Glomerular endothelial cell (primary cell): ENCODE measurements around the gene ZNF462. TPM values are rescaled to one million over a fixed set of nuclear protein-coding genes. Genes with fewer than 3 reads are reported as not detected.
"Not testable (repeated sequence)": the region's sequence is repeated elsewhere in the genome, so short reads cannot be mapped to it uniquely, and the experiment has no call there.

Source experiments
- DNase-seq: peaks from one replicate; pipeline ENCODE4 v3.0.0-alpha.2; 2011; ENCODE audit warnings: low read depth, low spot score; ENCODE audit errors: extremely low read depth
- total RNA-seq: library from RNA; depleted of rRNA; stranded (reverse); fragments of >200 nt; gene quantifications from 2 replicates; pipeline ENCODE4 v1.2.3, GENCODE V29; 2015

Gene ZNF462
- 10.4 and 13.7 TPM in 2 replicates for total RNA-seq

DNA sequence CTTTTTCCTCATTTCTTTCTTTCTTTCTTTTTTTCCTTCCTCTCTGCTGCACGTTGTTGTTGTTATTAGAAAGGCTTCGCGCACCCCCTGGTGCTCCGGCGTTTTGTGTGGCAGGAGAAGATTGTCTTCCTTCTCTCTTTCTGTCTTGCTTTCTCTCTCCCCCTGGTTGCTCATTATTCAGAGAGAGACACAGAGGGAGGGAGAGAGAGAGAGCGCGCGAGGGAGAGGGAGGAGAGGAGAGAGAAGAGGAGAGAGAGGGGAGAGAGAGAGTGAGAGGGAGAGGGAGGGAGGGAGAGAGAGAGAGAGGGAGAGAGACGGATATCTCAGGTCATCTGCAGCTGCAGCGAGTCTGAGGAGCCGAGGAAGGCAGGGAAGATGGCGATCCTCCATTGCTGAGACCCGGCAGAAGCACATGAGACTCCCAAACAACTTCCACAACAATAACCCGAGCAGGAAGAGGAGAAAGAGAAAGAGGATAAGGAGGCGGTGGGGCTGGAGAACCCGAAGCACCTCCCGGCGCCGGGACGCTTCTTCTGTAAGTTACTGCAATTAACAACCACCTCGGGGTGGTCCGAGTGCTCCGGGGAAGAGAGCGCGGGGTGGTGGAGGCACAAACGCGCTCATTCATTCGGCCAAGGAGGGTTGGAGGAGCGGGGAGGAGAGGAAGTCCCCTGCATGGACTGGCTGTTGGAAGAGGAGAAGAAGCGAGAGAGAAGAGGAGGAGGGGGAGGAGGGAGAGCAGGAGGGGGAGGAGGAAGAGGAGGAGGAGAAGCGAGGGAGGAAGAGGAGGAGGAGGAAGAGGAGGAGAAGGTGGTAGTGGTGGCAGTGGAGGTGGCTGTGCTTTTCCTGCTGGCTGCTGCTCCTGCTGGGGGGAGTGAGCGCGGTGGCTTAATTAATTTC lies at the start of gene ZNF462:
TSS of gene ZNF462 (plus strand) at position 346 of the 900 bp plus-strand sequence. CDS start 60,218 bp downstream, outside the sequence.
- DNase-seq, result no peak

- no peak for DNase-seq
Observed at GRCh38 chr9:106816524-106816923, 46.4 kb upstream of the ZNF462 start.

DNA sequence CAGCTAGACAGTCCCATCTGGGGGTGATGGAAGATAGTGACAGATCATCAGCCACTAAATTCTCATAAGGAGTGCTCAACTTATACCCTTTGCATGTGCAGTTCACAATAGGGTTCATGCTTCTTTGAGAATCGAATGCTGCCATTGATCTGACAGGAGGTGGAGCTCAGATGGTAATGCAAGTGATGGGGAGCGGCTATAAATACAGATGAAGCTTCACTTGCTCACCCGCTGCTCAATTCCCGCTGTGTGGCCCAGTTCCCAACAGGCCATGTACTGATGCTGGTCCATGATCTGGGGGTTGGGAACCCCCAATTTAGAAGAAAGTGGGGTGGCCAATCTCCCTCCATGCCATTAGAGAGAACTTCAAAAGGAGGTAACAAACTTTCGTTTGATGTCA lies 44.9 kb upstream of the ZNF462 start:
- no peak for DNase-seq

DNA sequence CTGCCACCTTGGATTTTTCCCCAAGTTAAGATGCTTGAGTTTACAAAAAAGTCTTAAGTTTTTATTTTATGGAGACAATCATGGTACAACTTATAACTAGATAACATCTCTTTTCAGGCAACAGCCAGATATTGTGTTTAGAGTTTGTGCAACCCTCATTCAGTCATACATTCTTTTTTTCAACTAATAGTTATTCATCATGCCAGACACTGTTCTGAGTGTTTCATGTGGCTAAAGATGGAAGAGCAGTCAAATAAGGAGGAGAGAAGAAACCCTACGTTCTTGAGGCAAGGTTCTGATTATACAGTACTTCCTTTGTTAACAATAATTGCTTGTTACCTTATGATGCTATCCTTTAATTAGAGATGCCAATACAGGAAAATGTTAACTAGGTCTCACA lies 42.1 kb upstream of the ZNF462 start:
- DNase-seq, result no peak

GRCh38 chr9:106828070-106828469 lies 34.9 kb upstream of the ZNF462 start:
- DNase-seq, result no peak

DNA sequence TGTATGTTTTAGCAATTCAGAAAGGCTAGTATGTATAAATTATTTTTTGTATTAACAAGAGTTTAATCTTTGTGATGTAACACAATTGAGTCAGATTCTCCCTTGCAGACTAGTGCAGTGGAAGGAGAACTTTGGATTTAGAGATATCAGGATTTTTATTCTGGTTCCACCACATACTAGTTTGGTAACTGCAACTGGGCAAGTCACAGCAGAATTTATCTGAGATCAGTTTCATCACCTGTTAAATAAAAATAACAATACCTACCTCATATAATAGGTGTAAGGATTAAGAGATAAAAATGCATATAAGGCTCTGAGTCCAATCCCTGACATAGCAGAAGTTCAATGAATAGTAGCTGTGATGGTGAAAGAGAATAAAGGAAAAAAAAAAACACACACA lies 34.0 kb upstream of the ZNF462 start:
- DNase-seq, result no peak

DNA sequence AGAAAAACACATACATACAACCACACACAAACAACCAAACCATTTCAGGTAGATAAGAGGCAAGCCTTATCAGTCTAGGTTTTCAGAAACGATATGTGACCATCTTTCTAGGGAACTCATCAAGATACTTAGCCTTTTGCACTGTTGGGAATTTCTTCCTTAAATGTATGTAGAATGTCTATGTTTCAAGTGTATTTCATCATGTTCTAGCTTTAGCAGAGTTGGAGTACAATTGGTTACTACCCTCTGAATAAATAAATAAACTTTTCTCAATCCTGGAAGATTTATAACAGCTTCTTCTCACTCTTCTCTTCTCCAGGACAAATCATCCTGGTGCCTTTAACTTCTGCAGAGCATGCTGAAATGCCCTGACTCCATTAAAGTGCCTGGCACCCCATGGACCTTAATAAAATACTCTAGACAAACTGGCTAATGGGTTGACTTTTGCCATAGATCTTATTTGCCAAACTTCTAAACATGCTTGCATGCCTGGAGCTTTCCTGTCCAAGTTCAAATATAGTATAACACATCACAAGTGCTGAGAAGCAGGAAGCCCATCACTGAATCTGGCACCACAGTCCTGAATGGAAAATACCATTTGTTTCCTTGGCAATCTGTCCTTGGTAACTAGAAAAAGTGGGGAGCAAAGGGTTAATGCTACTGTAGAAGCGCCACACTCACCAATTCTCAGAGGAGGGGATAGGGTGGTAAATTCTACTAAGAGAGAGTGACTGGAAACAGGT lies 33.1 kb upstream of the ZNF462 start:
- no peak for DNase-seq

GRCh38 chr9:106830527-106831150 lies 32.3 kb upstream of the ZNF462 start:
- DNase-seq, result no peak

DNA sequence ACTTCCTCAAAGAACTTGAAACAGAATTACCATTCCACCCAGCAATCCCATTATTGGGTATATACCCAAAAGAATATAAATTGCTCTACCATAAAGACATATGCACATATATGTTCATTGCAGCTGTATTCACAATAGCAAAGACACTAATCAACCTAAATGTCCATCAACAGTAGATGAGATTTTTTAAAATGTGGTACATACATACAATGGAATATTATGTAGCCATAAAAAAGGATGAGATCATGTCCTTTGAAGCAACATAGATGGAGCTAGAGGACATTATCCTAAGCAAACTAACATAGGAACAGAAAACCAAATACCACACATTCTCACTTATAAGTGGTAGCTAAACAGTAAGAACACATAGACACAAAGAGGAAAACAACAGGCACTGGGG lies 28.1 kb upstream of the ZNF462 start:
- DNase-seq, result no peak

- no peak for DNase-seq
Observed at GRCh38 chr9:106835840-106836239, 27.1 kb upstream of the ZNF462 start.

GRCh38 chr9:106843371-106843770 lies 19.6 kb upstream of the ZNF462 start:
- no peak for DNase-seq

GRCh38 chr9:106846307-106846706 lies 16.7 kb upstream of the ZNF462 start:
- no peak for DNase-seq

DNA sequence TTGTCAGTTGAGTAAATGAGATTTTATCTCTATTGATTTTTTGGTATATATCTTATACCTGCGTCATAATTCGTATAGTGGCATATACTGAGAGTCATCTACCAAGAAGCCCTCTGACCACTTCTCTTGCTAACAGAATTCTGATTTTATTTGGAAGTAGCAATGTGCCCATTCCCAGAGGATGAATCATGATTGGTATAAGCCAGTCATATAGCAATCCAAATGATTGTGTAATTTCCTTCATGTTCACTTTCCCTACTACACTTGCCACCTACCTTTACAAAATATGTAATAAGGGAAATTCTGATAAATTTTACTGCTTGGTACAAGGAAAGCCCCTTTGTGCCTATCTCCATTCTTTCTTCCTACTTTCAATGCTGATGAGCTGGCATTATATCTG lies 16.1 kb upstream of the ZNF462 start:
- no peak for DNase-seq

GRCh38 chr9:106851640-106852039 lies 11.3 kb upstream of the ZNF462 start:
- DNase-seq, result not testable (repeated sequence)

DNA sequence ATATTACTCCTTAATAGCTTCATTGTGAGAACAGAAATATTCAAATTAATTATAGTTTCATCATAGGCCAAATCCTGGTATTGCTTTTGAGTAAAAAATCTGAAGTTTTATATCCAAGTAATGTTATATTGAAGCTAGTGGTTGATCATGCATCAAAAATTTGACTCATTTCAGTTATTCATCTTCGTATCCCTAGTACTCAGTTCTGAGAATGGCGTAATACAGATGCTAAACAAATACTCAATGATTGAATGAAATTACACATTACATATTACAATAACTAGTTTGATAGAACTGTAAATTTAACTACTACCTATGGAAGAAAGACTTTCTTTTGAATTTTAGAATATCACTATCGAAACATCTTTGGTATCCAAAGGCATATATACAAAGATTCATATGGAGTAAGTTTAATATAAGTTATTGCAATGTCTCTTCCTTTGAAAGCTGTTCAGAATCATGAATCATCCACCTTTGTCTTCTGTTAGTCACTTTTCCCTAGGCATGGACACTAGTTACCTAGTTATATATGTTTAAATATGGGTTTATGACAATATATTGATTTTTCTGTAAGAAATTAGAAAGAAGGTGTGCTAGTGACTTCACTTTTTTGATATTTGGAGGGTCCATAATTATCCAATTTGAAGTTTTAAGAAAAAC lies 5.0 kb upstream of the ZNF462 start:
- no peak for DNase-seq

DNA sequence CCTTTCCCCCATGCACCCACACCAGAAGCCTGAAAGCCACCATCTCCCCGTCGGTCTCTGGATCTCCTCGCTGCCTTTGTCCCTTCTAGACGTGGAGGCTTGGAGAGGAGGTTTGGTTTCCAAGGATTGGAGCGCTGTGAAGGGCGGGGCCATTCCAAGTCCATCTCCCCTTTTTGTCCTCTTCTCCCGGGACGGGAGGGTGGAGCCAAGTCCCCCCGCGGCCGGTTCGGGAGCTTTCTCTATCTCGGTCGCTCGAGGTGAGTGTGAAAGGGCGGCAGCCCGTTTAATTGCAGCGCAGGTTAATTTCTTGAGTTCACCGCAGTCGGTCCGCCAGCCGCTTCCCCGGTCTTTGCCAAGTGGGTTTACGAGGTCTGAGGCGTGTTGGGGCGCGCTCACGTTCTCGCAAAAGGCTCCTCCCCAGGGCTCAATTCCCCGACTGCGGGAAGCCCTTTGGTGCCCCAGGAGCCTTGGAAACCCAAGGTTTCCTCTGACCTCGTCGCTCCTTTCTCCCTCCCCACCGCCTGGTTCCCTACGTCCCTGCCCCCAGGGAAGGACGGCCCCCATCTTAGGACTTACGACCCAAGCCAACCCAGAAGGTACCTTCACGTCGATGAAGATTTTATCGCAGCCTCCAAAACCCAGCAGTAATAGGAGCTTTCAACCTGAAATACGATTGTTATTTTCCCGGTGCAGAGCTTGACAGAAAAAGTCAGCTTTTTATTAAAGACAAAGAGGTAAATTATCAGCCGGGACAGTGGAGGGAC lies 2.8 kb upstream of the ZNF462 start:
- no peak for DNase-seq

DNA sequence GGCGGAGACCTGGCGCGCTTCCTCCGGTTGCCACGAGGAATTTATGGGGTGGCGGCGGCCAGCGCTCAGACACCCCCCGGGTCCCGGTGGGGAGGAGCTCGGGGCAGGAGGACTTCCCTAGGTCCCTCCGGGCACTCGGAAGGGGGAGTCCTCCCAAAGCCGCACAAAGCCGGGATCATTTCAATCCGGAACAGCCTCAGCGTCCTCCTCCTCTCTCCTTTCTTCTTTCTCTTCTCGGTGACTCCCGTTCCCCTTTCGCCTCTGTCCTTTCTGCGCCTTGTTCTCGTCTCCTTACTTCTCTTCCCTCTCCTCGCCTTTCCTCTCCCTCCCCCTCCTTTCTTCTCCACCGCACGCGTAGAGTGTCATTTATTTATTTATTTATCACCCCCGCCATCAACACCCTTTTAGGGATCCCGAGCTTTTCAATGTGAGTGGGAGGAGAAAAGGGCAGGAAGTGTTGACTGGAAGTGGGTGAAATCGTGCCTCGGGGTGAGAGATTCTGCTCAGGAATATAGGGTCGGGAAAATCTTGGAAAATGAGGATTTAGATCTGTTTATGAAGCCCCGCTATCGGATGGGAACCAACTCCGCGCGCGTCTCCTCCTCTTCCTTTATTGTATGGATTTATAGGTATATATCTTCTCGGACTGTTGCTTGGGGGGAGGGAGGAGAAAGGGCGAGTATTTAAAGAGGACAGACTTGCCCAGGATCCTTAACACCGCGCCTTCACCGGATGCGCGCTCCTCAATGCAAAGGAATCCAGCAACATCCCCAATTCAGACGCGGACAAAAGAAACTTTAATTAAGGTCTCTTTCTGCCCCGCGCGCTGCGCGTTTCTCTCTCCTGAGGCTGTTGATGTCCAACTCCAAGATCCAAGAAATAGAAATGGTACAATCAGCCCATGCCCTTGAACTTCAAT lies 2.0 kb upstream of the ZNF462 start:
- DNase-seq, result no peak

DNA sequence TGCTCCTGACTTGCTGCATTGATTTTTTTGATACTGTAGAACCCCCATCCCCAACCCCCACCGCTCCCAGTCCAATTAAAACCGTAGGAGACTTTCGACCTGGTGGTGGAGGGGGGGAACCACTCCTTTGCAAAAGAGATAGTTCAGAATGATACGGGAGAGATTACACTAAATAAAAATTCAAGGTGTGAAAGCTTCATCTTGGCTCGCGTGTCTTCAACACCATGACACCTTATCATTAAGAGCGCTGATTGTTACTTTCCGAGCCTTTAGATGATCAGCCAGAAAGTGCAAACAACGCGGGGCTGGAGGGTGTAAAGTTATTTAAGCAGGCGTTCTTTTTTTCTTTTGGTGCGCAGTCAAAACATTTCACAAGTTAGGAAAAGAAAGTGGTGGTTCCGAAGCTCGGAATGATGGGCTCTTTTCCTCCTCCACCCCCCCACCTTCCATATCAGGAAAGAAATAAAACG lies 1.3 kb upstream of the ZNF462 start:
- DNase-seq, result no peak
